ENCODE results near the gene EIF4H. TPM values are rescaled to one million over a fixed set of nuclear protein-coding genes. Genes with fewer than 3 reads are reported as not detected.

EIF4H gene
- total and polyA plus RNA-seq, 4 donors: 125 to 250 (median 223) TPM

DNA sequence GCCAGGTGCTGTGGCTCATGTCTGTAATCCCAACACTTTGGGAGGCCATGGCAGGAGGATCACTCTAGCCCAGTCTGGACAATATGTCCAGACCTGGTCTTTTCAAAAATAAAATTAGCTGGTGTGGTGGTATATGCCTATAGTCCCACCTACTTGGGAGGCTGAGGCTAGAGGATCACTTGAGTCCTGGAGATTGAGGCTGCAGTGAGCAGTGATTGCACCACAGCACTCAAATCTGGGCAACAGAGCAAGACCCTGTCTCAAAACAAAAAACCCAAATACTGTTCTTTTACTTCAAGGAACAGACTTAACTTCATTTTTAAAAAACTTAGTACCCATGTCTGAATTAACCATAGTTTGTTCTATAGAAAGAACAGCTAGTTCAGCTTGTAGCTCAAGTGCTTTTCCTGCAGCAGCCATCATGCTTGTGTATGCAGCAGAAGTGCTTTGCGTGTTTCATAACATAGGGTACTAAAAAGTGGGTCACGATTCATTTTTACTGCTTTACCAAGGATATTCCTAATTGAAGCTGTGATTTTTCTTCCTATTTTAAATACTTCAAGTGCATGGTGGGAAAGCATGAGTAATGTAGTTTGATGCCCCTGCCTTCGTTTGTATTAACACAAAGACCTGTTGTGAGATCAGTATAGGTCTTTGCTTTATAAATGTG is 5.9 kb downstream of the EIF4H start:
- TF ChIP-seq, protein P1, sequence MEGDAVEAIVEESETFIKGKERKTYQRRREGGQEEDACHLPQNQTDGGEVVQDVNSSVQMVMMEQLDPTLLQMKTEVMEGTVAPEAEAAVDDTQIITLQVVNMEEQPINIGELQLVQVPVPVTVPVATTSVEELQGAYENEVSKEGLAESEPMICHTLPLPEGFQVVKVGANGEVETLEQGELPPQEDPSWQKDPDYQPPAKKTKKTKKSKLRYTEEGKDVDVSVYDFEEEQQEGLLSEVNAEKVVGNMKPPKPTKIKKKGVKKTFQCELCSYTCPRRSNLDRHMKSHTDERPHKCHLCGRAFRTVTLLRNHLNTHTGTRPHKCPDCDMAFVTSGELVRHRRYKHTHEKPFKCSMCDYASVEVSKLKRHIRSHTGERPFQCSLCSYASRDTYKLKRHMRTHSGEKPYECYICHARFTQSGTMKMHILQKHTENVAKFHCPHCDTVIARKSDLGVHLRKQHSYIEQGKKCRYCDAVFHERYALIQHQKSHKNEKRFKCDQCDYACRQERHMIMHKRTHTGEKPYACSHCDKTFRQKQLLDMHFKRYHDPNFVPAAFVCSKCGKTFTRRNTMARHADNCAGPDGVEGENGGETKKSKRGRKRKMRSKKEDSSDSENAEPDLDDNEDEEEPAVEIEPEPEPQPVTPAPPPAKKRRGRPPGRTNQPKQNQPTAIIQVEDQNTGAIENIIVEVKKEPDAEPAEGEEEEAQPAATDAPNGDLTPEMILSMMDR (IDR thresholded peaks at IDR 0.05; ENCODE audit: control extremely low read depth, extremely low read depth): no peak
- Histone ChIP-seq H3K4me3 (no peak overlapping the region), H3K4me1 (ENCODE audit: control insufficient read depth in 5 of 5, insufficient read depth in 5 of 5, low read length in 5 of 5) (peaks cover 0 to 62% (median 17%) of the 10 kb centered on the region in 5 donors), H3K36me3 (ENCODE audit: control insufficient read depth in 4 of 4, insufficient read depth in 4 of 4, low read length in 4 of 4) (peaks cover 0 to 20% (median 4%) of the 10 kb centered on the region in 4 donors), H3K9ac (ENCODE audit: insufficient read depth in 1 of 2, low read length in 2 of 2) (no peak overlapping the region), H3K27me3 (ENCODE audit: control insufficient read depth in 3 of 3, insufficient read depth in 3 of 3, low read length in 2 of 3) (no peaks in the 10 kb centered on the region), H3K27ac (ENCODE audit: low read depth in 1 of 2, low read length in 1 of 2) (no peak overlapping the region), H3K9me3 (ENCODE audit: control insufficient read depth in 4 of 4, insufficient read depth in 3 of 4, low read length in 3 of 4) (no peaks in the 10 kb centered on the region)
- ATAC-seq (ENCODE audit: insufficient read depth, low FRiP score): no peak
- DNase-seq: no peak
- WGBS, 2 donors: 64 to 78% methylated on average over 3 of the region's 3 CpGs

DNA sequence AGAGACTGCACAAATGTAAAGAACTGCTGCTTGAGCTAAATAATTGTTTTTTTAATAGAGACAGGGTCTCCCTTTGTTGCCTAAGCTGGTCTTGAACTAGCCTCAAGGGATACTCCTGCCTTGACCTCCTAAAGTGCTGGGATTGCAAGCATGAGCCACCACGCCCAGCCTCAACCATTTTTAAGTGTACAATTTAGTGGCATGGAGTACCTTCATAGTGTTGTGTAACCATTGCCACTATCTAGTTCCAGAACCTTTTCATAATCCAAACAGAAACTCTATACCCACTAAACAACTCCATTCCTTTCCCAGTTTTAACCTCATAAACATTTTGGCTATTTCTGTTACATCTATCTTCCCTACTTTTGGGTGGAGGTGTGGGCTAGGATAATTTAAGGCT is 6.7 kb downstream of the EIF4H start:
- Histone ChIP-seq H3K9me3 (ENCODE audit: control insufficient read depth in 4 of 4, insufficient read depth in 3 of 4, low read length in 3 of 4) (no peaks in the 10 kb centered on the region), H3K4me1 (ENCODE audit: control insufficient read depth in 5 of 5, insufficient read depth in 5 of 5, low read length in 5 of 5) (peaks cover 4 to 70% (median 14%) of the 10 kb centered on the region in 5 donors), H3K27me3 (ENCODE audit: control insufficient read depth in 3 of 3, insufficient read depth in 3 of 3, low read length in 2 of 3) (no peaks in the 10 kb centered on the region), H3K36me3 (ENCODE audit: control insufficient read depth in 4 of 4, insufficient read depth in 4 of 4, low read length in 4 of 4) (peaks cover 0 to 20% (median 4%) of the 10 kb centered on the region in 4 donors), H3K9ac (ENCODE audit: insufficient read depth in 1 of 2, low read length in 2 of 2) (no peak overlapping the region), H3K4me3 (no peak overlapping the region), H3K27ac (ENCODE audit: low read depth in 1 of 2, low read length in 1 of 2) (no peak overlapping the region)
- WGBS, 2 donors: 59 to 77% methylated on average over 1 of the region's 1 CpG
- ATAC-seq (ENCODE audit: insufficient read depth, low FRiP score) (no peak), DNase-seq (no peak)
- TF ChIP-seq, protein P1 (IDR thresholded peaks at IDR 0.05; ENCODE audit: control extremely low read depth, extremely low read depth): no peak

DNA sequence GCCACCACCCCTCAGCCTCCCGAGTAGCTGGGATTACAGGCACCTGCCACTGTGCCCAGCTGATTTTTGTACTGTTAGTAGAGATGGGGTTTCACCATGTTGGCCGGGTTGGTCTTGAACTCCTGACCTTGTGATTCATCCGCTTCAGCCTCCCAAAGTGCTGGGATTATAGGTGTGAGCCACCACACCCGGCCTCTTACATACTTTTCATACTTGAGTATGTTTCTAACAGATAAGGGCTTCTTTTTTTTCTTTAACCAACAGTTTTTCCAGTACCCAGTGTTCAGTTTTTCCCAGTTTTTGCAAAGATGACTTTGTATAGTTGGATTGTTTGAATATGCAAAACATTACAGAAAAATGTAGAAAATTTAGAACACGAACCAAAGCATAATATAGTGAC is 7.7 kb downstream of the EIF4H start:
- Histone ChIP-seq H3K4me1 (ENCODE audit: control insufficient read depth in 5 of 5, insufficient read depth in 5 of 5, low read length in 5 of 5) (peaks cover 9 to 63% (median 12%) of the 10 kb centered on the region in 5 donors), H3K27me3 (ENCODE audit: control insufficient read depth in 3 of 3, insufficient read depth in 3 of 3, low read length in 2 of 3) (no peaks in the 10 kb centered on the region), H3K9ac (ENCODE audit: insufficient read depth in 1 of 2, low read length in 2 of 2) (no peak overlapping the region), H3K9me3 (ENCODE audit: control insufficient read depth in 4 of 4, insufficient read depth in 3 of 4, low read length in 3 of 4) (no peaks in the 10 kb centered on the region), H3K36me3 (ENCODE audit: control insufficient read depth in 4 of 4, insufficient read depth in 4 of 4, low read length in 4 of 4) (peaks cover 0 to 14% (median 4%) of the 10 kb centered on the region in 4 donors), H3K4me3 (no peak overlapping the region), H3K27ac (ENCODE audit: low read depth in 1 of 2, low read length in 1 of 2) (no peak overlapping the region)
- TF ChIP-seq, protein P1 (IDR thresholded peaks at IDR 0.05; ENCODE audit: control extremely low read depth, extremely low read depth): no peak
- WGBS, 2 donors: 58 to 70% methylated on average over 5 of the region's 5 CpGs
- DNase-seq (no peak), ATAC-seq (ENCODE audit: insufficient read depth, low FRiP score) (no peak)
